Loucy (cell line): ENCODE measurements around the gene DNPEP.

Source experiments
- CTCF ChIP-seq: fragments of 200-600 bp; sonication (generic); conservative IDR thresholded peaks from 2 replicates; pipeline ENCODE4 v1.5.1; 2014; ENCODE audit warnings: mild to moderate bottlenecking, antibody characterized with exemption, low read length
- EZH2phosphoT487 ChIP-seq: fragments of 200-600 bp; IDR thresholded peaks from 2 replicates; pipeline ENCODE4 v1.6.1; 2018; ENCODE audit warnings: antibody characterized with exemption, mild to moderate bottlenecking, moderate library complexity, borderline replicate concordance

- TF ChIP-seq CTCF (no peak), EZH2phosphoT487 (no peak)
Measured at GRCh38 chr2:219419012-219419324, 31.3 kb upstream of the DNPEP start.
